Suprapubic skin (tissue), 3 donors: ENCODE results near the gene TCF7.

Source experiments
- EP300 ChIP-seq: sonication (generic); formaldehyde crosslinking; IDR thresholded peaks from one replicate; pipeline ENCODE4 v1.6.1; 2017; ENCODE audit warnings: antibody characterized with exemption
- POLR2A ChIP-seq, 2 donors: fragments of 450-650 bp; IDR thresholded peaks; one replicate each; pipeline ENCODE4 v1.6.1; 2017; ENCODE audit warnings: antibody characterized with exemption in 2 of 2, mild to moderate bottlenecking in 2 of 2, moderate library complexity in 2 of 2
- TF ChIP-seq, protein P1 (sequence below), 2 donors: fragments of 200-600 bp in 1 of 2; fragments of 450-650 bp in 1 of 2; sonication (generic) in 1 of 2; IDR thresholded peaks; one replicate each; pipeline ENCODE4 v1.5.1; 2016 to 2019; ENCODE audit warnings: antibody characterized with exemption in 2 of 2, mild to moderate bottlenecking in 1 of 2, moderate library complexity in 1 of 2

DNA sequence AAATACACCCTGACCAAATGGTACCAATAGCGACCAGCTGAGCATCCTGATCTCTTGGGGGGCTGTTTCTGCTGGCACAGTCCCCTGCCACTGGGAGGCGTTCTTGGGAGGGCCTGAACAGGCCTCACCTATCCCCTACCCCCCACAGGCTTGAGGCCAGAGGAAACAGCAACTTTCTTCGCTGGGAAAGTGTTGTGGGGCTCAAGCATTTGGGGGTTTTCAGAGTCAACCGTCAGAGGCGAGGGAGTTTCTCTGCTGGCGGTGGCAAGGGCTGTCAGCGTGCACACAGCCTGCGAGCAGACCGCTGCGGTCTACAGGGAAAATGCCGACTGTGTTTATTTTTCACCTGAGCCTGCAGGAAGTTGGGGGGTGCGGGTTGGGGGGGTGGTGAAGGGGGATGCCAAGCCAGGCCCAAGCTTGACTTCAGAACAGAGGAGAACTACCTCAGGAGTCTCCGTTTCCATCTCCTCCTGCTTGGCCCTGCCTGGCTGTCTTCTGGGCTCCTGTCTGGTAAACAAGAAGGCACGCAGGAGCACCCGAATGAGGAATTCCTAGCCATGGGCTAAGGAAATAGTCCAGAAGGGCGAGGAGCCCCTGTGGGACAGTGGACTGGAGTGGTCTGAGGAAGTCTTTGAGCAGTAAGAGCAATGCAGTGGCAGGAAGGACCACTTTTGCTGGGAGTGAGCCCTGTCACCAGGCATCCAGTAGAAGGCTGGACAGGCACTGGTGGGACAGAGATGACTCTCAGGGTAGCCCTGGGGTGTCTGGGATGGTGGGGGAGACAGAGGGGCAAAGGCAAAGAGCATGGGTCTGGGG lies 18.1 kb downstream of the TCF7 start:
- TF ChIP-seq POLR2A (IDR thresholded peaks at IDR 0.05) = no peak
- TF ChIP-seq, protein P1, sequence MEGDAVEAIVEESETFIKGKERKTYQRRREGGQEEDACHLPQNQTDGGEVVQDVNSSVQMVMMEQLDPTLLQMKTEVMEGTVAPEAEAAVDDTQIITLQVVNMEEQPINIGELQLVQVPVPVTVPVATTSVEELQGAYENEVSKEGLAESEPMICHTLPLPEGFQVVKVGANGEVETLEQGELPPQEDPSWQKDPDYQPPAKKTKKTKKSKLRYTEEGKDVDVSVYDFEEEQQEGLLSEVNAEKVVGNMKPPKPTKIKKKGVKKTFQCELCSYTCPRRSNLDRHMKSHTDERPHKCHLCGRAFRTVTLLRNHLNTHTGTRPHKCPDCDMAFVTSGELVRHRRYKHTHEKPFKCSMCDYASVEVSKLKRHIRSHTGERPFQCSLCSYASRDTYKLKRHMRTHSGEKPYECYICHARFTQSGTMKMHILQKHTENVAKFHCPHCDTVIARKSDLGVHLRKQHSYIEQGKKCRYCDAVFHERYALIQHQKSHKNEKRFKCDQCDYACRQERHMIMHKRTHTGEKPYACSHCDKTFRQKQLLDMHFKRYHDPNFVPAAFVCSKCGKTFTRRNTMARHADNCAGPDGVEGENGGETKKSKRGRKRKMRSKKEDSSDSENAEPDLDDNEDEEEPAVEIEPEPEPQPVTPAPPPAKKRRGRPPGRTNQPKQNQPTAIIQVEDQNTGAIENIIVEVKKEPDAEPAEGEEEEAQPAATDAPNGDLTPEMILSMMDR (IDR thresholded peaks at IDR 0.05) = no peak
- TF ChIP-seq EP300 = no peak
